ENCODE measurements around the gene KCNB1.

The KCNB1 gene

DNA sequence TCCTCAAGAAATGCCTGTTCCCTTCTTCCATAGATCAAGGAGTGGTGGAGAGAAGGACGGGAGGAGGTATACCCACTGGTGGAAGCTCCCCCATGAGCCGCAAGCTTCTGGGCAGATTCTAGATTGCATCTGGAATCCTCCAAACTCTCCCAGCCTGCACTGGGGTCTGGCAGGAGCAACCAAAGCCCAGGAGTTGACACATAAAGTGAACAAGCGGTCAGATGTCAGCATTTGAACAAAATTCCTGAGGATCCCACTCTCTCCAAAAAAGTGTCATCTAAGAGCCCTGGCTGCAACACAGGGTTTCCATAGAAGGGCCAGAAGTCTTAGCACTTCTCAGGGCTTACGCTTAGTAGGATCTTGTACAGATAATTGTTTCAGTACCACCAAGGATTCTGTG, 88.2 kb downstream of the KCNB1 start:
- TF ChIP-seq, protein P1, sequence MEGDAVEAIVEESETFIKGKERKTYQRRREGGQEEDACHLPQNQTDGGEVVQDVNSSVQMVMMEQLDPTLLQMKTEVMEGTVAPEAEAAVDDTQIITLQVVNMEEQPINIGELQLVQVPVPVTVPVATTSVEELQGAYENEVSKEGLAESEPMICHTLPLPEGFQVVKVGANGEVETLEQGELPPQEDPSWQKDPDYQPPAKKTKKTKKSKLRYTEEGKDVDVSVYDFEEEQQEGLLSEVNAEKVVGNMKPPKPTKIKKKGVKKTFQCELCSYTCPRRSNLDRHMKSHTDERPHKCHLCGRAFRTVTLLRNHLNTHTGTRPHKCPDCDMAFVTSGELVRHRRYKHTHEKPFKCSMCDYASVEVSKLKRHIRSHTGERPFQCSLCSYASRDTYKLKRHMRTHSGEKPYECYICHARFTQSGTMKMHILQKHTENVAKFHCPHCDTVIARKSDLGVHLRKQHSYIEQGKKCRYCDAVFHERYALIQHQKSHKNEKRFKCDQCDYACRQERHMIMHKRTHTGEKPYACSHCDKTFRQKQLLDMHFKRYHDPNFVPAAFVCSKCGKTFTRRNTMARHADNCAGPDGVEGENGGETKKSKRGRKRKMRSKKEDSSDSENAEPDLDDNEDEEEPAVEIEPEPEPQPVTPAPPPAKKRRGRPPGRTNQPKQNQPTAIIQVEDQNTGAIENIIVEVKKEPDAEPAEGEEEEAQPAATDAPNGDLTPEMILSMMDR (IDR thresholded peaks at IDR 0.05) = no peak
- no peaks in the 10 kb centered on the region for H3K9me3 ChIP-seq
- H3K4me1 ChIP-seq = peaks cover 0 to 33% (median 13%) of the 10 kb centered on the region in 4 donors
- DNase-seq = peak; percentile 72 to 88
- intact Hi-C loops (cut with DNase I; ENCODE audit: low total_unique reads) = loop anchor here (10.0 kb wide), 1 partner anchor 49 kb away; no protein-coding TSS in a partner anchor
- peak overlapping the region; percentile 69 to 79 for H3K27ac ChIP-seq
- no peaks in the 10 kb centered on the region for H3K36me3 ChIP-seq
- H3K27me3 ChIP-seq = no peaks in the 10 kb centered on the region
- no peak overlapping the region for H3K4me3 ChIP-seq

DNA sequence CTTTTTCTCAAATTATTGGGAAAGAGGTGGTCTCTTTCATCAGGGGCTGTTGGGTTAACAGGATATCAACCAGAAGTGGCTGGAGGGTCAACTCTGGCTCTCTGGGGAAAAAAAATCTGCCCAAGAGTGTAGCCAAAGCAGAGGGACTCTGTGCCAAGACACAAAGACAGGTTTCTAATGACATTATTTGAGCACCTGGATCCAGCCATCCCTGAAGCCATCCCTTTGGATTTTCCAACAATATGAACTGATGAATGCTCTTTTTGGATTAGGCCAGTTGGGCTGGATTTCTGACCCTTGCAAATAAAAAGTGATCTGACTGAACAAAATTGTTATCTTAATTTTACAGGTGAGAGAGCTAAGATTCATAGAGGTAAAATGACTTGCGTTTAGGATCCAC, 88.7 kb downstream of the KCNB1 start:
- intact Hi-C loops (cut with DNase I; ENCODE audit: low total_unique reads) = loop anchor here (10.0 kb wide), 1 partner anchor 49 kb away; no protein-coding TSS in a partner anchor
- no peaks in the 10 kb centered on the region for H3K27me3 ChIP-seq
- no peak overlapping the region for H3K4me3 ChIP-seq
- TF ChIP-seq, protein P1 (IDR thresholded peaks at IDR 0.05) = no peak
- H3K9me3 ChIP-seq = no peaks in the 10 kb centered on the region
- DNase-seq = no peak
- H3K27ac ChIP-seq = peak overlapping the region; percentile 69 to 79
- peaks cover 0 to 31% (median 13%) of the 10 kb centered on the region in 4 donors for H3K4me1 ChIP-seq
- no peaks in the 10 kb centered on the region for H3K36me3 ChIP-seq

DNA sequence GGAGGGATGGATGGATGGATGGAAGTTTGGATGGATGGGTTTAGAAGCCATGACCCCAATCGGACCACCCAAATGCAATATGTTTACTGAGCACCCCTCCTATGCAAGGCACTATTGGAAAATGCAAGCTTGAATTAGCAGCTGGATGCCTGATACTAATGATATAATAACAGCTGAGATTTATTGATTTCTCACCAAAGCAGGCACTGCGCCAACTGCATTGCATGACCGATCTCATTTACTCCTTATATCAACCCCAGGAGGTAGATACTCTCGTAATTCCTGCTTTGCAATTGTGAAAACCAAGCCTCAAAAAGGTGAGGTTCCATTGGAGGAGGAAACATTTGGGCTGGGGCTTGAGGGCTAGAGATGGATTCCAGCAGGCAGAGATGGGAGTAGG, 89.7 kb downstream of the KCNB1 start:
- Histone ChIP-seq H3K27ac (no peak overlapping the region), H3K4me1 (peaks cover 0 to 28% (median 15%) of the 10 kb centered on the region in 4 donors), H3K9me3 (no peaks in the 10 kb centered on the region), H3K36me3 (no peaks in the 10 kb centered on the region), H3K27me3 (no peaks in the 10 kb centered on the region), H3K4me3 (no peak overlapping the region)
- DNase-seq = no peak
- intact Hi-C loops (cut with DNase I; ENCODE audit: low total_unique reads) = loop anchor here (10.0 kb wide), 1 partner anchor 48 kb away; no protein-coding TSS in a partner anchor
- TF ChIP-seq, protein P1 (IDR thresholded peaks at IDR 0.05) = no peak

DNA sequence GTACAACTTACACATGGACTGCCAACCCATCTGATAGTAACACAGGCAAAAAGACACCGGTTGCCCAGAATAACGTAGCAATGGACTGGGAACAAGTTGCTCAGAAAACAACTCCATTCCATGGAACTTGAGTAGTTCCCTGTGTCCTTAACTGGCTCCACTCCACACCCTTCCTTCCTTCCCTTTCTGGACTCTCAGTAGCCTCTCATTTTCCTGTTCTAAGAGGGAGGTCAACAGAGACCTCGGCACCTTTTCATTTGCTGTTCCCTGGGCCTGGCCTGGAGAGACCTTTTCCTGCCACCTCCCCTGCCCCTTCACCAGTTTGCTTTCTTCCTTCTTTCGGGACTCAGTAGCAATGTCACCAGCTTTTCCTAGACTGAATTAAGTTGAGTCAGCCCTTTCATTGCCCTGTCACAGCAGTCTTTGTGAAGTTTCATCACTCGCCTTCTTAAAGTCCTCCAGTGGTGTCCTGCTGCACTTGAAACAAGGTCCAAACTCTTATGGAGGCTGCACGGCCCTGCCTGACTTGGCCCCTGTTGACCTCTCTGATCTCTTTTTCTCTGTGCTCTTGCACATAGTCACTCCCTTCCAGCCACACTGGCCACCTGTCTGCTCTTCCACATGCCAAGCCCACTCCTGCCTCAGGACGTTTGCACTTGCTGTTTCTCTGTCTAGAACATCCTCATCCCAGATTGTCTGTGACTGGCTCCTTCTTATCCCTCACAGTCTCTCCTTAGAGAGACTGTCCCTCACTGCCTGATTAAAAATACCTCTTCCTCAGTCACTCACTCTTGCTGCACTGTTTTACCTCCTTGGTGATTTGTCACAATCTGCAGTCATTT, 90.8 kb downstream of the KCNB1 start:
- H3K9me3 ChIP-seq = no peaks in the 10 kb centered on the region
- DNase-seq = no peak
- no peak overlapping the region for H3K27ac ChIP-seq
- H3K4me3 ChIP-seq = no peak overlapping the region
- H3K36me3 ChIP-seq = no peaks in the 10 kb centered on the region
- peaks cover 0 to 32% (median 17%) of the 10 kb centered on the region in 4 donors for H3K4me1 ChIP-seq
- no peaks in the 10 kb centered on the region for H3K27me3 ChIP-seq
- intact Hi-C loops (cut with DNase I; ENCODE audit: low total_unique reads) = loop anchor here (10.0 kb wide), 1 partner anchor 47 kb away; no protein-coding TSS in a partner anchor
- TF ChIP-seq, protein P1 (IDR thresholded peaks at IDR 0.05) = no peak

DNA sequence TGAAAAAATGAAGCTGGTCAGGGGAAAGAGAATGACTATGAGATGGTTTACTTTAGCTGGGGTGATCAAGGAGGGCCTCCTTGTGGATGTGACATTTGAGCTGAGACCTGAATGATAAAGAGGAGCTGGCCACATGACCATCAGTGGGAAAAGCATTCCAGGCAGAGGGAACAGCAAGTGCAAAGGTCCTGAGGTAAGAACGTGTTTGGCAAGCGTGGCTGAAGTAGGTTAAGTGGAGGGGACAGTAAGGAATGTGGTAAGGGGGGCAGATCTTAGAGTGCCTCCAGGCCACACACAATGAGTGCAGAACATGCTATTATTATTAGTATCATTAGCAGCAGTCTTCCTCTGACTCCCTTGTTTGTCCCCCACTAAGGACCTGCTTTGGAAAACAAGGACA, 92.6 kb downstream of the KCNB1 start:
- H3K27me3 ChIP-seq = no peaks in the 10 kb centered on the region
- DNase-seq = no peak
- H3K4me1 ChIP-seq = peaks cover 0 to 31% (median 10%) of the 10 kb centered on the region in 4 donors
- TF ChIP-seq, protein P1 (IDR thresholded peaks at IDR 0.05) = no peak
- H3K27ac ChIP-seq = no peak overlapping the region
- intact Hi-C loops (cut with DNase I; ENCODE audit: low total_unique reads) = loop anchor here (10.0 kb wide), 1 partner anchor 45 kb away; no protein-coding TSS in a partner anchor
- no peak overlapping the region for H3K4me3 ChIP-seq
- H3K9me3 ChIP-seq = no peaks in the 10 kb centered on the region
- no peaks in the 10 kb centered on the region for H3K36me3 ChIP-seq

Data from tibial artery (tissue), 4 donors.